Right cardiac atrium (tissue), 5 donors: ENCODE results near the gene AMH. TPM values are rescaled to one million over a fixed set of nuclear protein-coding genes. Genes with fewer than 3 reads are reported as not detected.

Experiments used
- ATAC-seq, 2 donors: fragments of 200-7000 bp; cut with Tn5 transposase; one replicate each; pipeline versions ENCODE4 v1.8.0 to v1.9.1; 2020; ENCODE audit warnings: moderate library complexity in 2 of 2, mild to moderate bottlenecking in 1 of 2
- DNase-seq, 3 donors: peaks; one replicate each; pipeline ENCODE4 v3.0.0-alpha.2; 2020
- H3K27ac ChIP-seq: one replicate; pipeline ENCODE4 v1.5.1; 2013; ENCODE audit warnings: mild to moderate bottlenecking, low read length, control low read depth, moderate library complexity
- H3K27me3 ChIP-seq: one replicate; pipeline ENCODE4 v1.6.1; 2013; ENCODE audit not compliant: control insufficient read depth, insufficient read depth
- H3K4me1 ChIP-seq: one replicate; pipeline ENCODE4 v1.6.1; 2013; ENCODE audit warnings: low read length; ENCODE audit not compliant: control insufficient read depth, insufficient read depth
- H3K4me3 ChIP-seq: one replicate; pipeline ENCODE4 v1.5.1; 2013; ENCODE audit warnings: low read length, control low read depth
- H3K9me3 ChIP-seq: one replicate; pipeline ENCODE4 v1.6.1; 2013; ENCODE audit warnings: low read length; ENCODE audit not compliant: control insufficient read depth
- WGBS: extraction: QIAGEN DNeasy Blood & Tissue Kit; methylation state at CpG from one replicate; pipeline ENCODE4 v1.1.7; 2013; 5-methylcytosine and 5-hydroxymethylcytosine counted together
- intact Hi-C, 4 donors: fragments of 100-400 bp; cut with DNase I; formaldehyde crosslinking; loops; one replicate each; pipeline versions ENCODE4 v1.11.0 to v1.14.0; 2022 to 2023
- polyA plus RNA-seq: library from polyadenylated mRNA; stranded (reverse); fragments of 200-250 nt; gene quantifications from one replicate; pipeline ENCODE4 v1.2.3, GENCODE V29; 2013
- total RNA-seq, 4 donors: library from RNA; stranded (reverse); fragmentation: NEBNext Ultra II Directional; extraction: Animal tissue kit (Norgen Biotek cat#: 25700); gene quantifications; one replicate each; pipeline ENCODE4 v1.2.1, GENCODE V29; 2021
- donor health status: healthy with polysubstance abuse.
- donor health status: DM: no; HTN: yes; CAD: no.
- donor health status: DM: no; HTN: no; CAD: no.
- donor health status: DM: no; HTN: yes; CAD: no; lungs with severe emphysema.
- donor health status: DM: yes; HTN: yes; CAD: no.

The AMH gene
- total and polyA plus RNA-seq, 5 donors, result 0.31 to 1.6 (median 0.99) TPM

DNA sequence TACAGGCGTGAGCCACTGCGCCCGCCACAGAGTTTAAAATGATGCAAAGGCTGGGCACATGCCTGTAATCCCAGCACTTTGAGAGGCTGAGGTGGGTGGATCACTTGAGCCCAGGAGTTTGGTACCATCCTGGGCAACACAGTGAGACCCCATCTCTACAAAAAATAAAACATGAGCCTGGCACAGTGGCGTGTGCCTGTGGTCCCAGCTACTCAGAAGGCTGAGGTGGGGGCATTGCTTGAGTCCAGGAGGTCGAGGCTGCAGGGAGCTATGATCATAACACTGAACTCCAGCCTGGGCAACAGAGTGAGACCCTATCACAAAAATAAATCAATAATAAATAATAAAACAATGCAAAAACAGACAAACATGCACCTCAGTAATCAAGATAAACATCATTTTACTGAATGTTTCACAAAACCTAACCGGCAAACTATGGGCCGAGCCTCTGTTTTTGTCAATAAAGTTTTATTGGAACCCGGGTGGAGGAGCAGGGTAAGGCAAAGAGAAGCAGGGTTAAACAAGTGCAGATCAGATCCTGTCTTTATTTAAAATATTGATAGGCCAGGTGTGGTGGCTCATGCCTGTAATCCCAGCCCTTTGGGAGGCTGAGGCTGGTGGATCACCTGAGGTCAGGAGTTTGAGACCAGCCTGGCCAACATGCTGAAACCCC lies 34.8 kb downstream of the AMH start:
- Histone ChIP-seq H3K27ac (no peak overlapping the region), H3K27me3 (no peaks in the 10 kb centered on the region), H3K4me1 (peaks cover 3% of the 10 kb centered on the region), H3K4me3 (no peak overlapping the region), H3K9me3 (no peaks in the 10 kb centered on the region)
- no peak for ATAC-seq
- intact Hi-C loops, result loop anchor here in 1 of 4 donors (10.0 kb wide), 1 partner anchor 111 kb away; no protein-coding TSS in a partner anchor
- WGBS, result 96% methylated on average over 8 of the region's 8 CpGs
- no peak for DNase-seq

DNA sequence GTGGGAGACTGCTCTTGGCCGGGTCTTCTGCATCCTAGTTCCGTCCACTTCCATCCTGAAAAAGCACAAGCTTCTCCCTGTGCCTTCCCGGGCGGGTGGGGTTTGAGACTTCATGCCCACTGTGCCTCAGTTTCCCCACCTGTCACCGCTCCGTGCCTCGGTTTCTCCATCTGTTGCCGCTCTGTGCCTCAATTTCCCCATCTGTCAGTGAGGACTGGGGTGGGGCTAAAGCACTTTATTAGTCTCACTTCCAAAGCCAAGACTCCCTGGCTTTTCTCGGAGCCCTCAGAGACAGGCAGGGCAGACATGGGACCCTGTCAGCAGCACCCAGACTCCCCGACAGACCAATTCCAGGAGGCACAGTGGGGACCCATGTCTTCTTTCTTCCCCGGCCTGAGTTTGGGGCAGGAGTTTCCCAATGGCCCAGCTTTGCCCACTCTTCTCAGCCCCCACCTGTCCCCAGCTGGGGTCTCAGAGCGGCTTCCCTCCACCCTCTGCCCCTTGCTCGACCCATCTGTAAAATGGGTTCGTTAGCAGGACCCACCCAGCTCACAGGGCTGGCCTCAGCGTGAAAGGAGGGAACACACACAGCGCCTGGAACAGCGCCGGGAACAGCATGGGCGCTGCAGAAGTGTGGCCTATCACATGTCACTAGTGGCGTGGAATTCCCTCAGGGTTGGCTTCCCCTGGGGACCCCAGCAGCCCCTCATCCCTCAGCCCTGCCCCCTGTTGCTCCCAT lies 37.4 kb downstream of the AMH start:
- peak in 1 of 3 donors; percentile 46 for DNase-seq
- ATAC-seq, result no peak
- H3K27ac ChIP-seq, result no peak overlapping the region
- no peaks in the 10 kb centered on the region for H3K9me3 ChIP-seq
- intact Hi-C loops, result loop anchor here in 1 of 4 donors (10.0 kb wide), 1 partner anchor 108 kb away; no protein-coding TSS in a partner anchor
- peaks cover 4% of the 10 kb centered on the region for H3K4me1 ChIP-seq
- 85% methylated on average over 20 of the region's 20 CpGs for WGBS
- H3K4me3 ChIP-seq, result no peak overlapping the region
- H3K27me3 ChIP-seq, result no peaks in the 10 kb centered on the region

DNA sequence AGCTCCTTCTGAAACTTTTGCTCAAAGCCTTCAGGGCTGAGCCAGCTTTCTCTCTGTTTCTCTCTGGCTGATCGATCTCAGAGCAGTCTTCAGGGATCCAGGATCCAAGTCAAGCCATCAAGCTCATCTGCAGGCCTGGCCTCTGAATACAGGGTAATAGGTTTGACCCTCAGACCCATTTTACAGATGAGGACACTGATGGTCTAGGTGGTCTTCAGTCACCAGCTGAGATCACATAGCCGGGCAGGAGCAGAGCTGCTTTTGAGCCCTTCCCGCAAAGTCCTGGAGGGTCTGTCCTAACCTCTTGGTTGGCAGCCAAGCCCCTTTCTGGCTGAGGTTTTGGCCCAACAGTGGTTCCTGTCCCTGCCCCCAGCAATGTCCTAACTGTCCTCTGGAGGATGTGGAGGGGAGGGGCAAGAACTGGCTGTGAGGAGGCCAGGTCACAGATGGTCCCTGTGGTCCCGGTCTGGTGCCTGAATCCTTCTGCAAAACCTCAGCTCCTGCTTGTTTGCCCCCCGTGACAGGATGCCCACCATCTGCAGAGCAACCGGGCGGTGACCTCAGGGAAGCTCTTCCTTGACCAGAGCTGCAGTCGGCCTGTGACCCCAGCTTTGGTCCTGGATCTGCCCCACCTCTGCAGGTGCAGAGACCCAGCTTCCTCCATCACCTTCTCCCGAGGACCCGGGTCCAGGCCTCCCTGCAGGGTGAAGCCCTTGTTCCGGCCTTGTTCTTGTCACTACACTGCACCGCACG lies 38.6 kb downstream of the AMH start:
- Histone ChIP-seq H3K27me3 (no peaks in the 10 kb centered on the region), H3K9me3 (no peaks in the 10 kb centered on the region), H3K27ac (no peak overlapping the region), H3K4me1 (peaks cover 2% of the 10 kb centered on the region), H3K4me3 (no peak overlapping the region)
- intact Hi-C loops, result loop anchor here in 1 of 4 donors (10.0 kb wide), 1 partner anchor 107 kb away; no protein-coding TSS in a partner anchor
- 76% methylated on average over 13 of the region's 13 CpGs for WGBS
- ATAC-seq (no peak), DNase-seq (no peak)

DNA sequence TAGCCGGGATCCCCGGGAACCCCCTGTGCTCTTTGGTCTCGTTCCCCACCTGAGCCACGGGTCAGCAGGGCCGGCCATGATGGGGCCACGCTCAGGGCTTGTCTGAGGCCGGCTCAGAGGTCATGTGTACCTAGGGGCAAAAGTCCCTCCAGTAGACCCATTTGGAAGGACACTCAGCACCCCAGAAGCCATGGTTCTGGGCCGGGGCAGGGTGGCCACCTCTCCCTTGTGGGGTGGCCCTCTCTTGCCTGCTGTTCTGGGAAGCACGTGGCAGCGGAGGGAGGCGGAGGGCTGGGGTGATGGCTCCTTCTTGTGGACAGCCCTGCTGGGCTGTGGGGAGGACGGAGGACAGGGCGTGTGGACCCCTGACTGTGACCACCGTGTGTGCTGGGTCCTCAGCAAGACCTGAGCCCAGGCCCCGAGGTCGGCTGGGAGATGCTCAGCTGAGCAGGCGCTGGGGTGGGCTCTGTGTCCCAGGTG lies 39.3 kb downstream of the AMH start:
- H3K27ac ChIP-seq, result no peak overlapping the region
- intact Hi-C loops, result loop anchor here in 1 of 4 donors (10.0 kb wide), 1 partner anchor 106 kb away; no protein-coding TSS in a partner anchor
- no peaks in the 10 kb centered on the region for H3K9me3 ChIP-seq
- 86% methylated on average over 17 of the region's 17 CpGs for WGBS
- H3K4me1 ChIP-seq, result peaks cover 2% of the 10 kb centered on the region
- no peaks in the 10 kb centered on the region for H3K27me3 ChIP-seq
- no peak overlapping the region for H3K4me3 ChIP-seq
- DNase-seq (peak in 1 of 3 donors; percentile 41), ATAC-seq (no peak)

DNA sequence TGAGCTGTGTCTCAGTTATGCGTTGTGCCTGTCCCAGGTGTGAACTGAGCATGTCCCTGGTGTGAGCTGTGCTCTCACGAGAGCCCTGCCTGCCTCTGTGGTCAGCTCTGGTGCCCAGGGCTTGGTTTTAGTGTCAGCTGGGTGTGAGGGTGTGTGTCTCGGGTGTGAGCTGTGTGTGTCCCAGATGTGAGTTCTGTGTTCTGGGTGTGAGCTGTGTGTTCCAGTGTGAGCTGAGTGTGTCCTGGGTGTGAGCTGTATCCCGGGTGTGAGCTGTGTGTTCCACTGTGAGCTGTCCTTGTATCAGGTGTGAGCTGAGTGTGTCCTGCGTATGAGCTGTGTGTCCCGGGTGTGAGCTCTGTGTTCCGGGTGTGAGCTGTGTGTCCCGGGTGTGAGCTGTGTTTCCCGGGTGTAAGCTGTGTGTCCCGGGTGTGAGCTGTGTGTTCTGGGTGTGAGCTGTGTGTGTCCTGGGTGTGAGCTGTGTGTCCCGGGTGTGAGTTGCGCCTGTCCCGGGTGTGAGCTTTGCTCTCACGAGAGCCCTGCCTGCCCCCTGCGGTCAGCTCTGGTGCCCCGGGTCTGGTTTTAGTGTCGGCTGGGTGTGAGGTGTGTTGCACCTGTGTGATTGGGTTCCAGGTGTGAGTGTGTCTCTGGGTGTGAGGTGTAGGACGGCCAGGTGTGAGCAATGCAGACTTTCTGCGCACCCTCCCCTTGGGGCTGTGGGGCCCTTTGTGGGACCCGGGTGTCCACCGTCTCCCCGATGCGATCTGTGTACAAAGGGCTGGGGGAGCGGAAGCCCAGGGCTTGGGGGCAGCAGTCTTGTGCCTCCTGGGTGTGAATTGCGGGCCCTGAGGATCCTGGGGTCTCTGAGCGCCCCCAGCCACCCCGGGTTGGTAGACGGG lies 39.9 kb downstream of the AMH start:
- H3K4me3 ChIP-seq, result peak overlapping the region; percentile 12
- H3K27me3 ChIP-seq, result no peaks in the 10 kb centered on the region
- ATAC-seq (peak in 1 of 2 donors; percentile 4), DNase-seq (no peak)
- 57% methylated on average over 28 of the region's 28 CpGs for WGBS
- H3K27ac ChIP-seq, result no peak overlapping the region
- intact Hi-C loops, result loop anchor here in 1 of 4 donors (10.0 kb wide), 1 partner anchor 106 kb away; no protein-coding TSS in a partner anchor
- peaks cover 2% of the 10 kb centered on the region for H3K4me1 ChIP-seq
- H3K9me3 ChIP-seq, result no peaks in the 10 kb centered on the region

DNA sequence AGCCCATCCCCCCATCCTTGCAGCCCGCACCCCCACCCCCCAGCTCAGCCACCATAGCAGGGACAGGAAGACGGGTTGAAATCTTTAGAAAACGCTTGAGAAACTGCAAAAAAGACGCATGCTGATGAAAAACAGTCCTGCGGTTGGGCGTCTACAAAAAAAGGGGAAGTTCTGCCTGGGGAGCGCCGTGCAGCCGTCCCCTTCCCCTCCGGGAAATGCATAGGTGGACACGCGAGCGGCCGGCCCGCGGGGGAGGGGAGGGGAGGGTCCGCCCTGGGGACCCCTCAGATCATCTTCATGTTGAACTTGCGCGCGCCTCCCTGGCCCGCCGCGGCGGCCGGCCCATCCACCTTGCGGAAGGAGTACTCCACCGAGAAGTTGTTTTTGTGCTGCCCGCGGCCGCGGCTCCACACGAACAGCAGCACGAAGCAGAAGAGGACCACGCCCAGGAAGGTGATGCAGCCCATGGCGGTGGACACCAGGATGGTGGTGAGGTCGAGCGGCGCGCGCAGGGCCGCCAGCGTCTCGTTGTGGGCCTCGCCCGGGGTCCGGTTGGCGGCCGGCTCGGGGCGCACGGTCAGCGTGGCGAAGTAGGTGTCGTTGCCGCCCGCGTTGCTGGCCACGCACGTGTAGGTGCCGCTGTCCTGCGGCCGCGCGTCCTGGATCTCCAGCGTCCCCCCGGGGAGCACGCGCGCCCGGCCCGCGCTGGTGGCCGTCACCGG lies 40.8 kb downstream of the AMH start:
- Histone ChIP-seq H3K4me1 (peaks cover 3% of the 10 kb centered on the region), H3K27me3 (no peaks in the 10 kb centered on the region), H3K27ac (no peak overlapping the region), H3K4me3 (peak overlapping the region; percentile 12), H3K9me3 (no peaks in the 10 kb centered on the region)
- intact Hi-C loops, result loop anchor here in 1 of 4 donors (10.0 kb wide), 1 partner anchor 105 kb away; no protein-coding TSS in a partner anchor
- peak; percentile 7 to 30 for ATAC-seq
- peak; percentile 42 to 77 (median 72) for DNase-seq
- WGBS, result under 1% methylated on average over 74 of the region's 74 CpGs

DNA sequence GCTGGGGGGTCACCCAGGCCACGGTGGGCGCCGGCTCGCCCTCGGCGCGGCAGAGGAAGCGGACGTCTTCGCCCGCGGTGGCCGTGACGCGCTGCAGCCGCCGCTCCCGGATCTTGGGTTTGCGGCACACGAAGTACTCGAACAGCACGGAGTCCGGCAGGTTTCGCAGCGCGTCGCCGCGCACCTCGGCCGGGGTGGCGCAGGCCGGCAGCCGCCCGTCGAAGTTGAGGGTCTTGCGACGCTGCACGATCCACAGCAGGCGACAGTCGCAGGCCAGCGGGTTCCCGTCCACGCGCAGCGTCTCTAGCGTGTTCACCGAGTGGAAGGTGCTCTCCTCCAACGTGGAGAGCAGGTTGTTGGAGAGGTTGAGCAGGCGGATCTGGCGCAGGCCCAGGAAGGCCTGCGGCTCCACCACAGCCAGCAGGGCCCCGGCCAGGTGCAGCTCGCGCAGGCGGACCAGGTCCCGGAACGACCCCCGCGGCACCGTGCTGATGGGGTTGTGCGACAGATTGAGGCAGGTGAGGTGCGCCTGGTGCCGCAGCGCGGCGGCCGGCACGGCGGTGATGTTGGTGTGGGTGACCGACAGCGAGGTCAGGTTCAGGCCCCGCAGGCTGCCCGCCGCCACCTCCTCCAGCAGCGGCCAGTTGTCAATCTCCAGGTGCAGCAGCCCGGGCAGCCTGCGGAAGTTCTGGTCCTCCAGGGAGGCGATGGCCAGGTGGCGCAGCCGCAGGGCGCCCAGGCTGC lies 41.5 kb downstream of the AMH start:
- Histone ChIP-seq H3K9me3 (no peaks in the 10 kb centered on the region), H3K4me3 (peak overlapping the region; percentile 12), H3K27me3 (no peaks in the 10 kb centered on the region), H3K4me1 (peaks cover 7% of the 10 kb centered on the region), H3K27ac (no peak overlapping the region)
- ATAC-seq (no peak), DNase-seq (peak in 2 of 3 donors; percentile 56 to 57)
- intact Hi-C loops, result no loop called here
- WGBS, result 3% methylated on average over 82 of the region's 82 CpGs

DNA sequence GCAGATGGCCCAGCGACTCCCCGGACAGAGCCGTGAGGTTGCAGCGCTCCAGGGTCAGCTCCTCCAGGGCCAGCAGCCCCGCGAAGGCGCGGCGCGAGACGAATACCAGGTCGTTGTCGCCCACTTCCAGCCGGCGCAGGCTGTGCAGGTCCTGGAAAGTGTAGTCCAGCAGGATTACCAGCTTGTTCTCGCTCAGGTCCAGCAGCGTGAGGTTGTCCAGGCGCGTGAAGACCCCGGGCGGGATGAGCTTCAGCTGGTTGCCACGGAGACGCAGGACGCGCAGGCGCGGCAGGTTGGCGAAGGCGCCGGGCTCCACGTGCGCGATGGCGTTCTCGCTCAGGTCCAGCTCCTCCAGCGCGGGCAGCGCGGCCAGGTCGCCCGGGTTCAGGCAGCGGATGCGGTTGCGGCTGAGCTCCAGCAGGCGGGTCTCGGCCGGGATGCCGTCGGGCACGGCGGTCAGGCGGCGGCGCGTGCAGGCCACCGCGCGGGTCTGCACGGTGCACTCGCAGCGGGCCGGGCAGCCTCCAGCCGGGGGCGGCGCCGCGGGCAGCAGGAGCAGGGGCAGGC lies 42.1 kb downstream of the AMH start:
- H3K4me1 ChIP-seq, result peaks cover 7% of the 10 kb centered on the region
- intact Hi-C loops, result no loop called here
- H3K27ac ChIP-seq, result no peak overlapping the region
- H3K9me3 ChIP-seq, result no peaks in the 10 kb centered on the region
- ATAC-seq (no peak), DNase-seq (peak in 2 of 3 donors; percentile 48 to 56)
- H3K4me3 ChIP-seq, result no peak overlapping the region
- H3K27me3 ChIP-seq, result no peaks in the 10 kb centered on the region
- 17% methylated on average over 67 of the region's 67 CpGs for WGBS
